HEK293 (cell line): ENCODE results near the gene FBXO36.

Experiments
- CTCF ChIA-PET: fragments of 350-600 bp; formaldehyde crosslinking; extraction: SDS; loops from one replicate; lab custom pipeline; 2021; ENCODE audit warnings: antibody characterized with exemption; lab: Yijun Ruan, JAX
- POLR2A ChIA-PET: fragments of 300-600 bp; formaldehyde crosslinking; extraction: SDS; loops from one replicate; lab custom pipeline; 2020; ENCODE audit warnings: antibody characterized with exemption, inconsistent platforms; lab: Yijun Ruan, JAX
- H3K27ac ChIP-seq: fragments of 200-500 bp; sonication (Bioruptor generic); 2 replicates; pipeline ENCODE4 v1.5.1; 2014; ENCODE audit warnings: low read depth, low read length, control low read depth, inconsistent platforms; ENCODE audit errors: extremely low read depth
- H3K36me3 ChIP-seq, 2 experiments: fragments of 200-500 bp in 1 of 2; sonication (Bioruptor generic) in 1 of 2; 1 replicate in 1 of 2; 2 replicates in 1 of 2; pipeline ENCODE4 v1.5.1; 2014 to 2017; ENCODE audit warnings: inconsistent platforms in 2 of 2, low read length in 2 of 2; ENCODE audit not compliant: control insufficient read depth in 2 of 2, insufficient read depth in 1 of 2
- H3K4me1 ChIP-seq: fragments of 200-500 bp; sonication (Bioruptor generic); 2 replicates; pipeline ENCODE4 v1.5.1; 2014; ENCODE audit warnings: mild to moderate bottlenecking, low read length, inconsistent platforms; ENCODE audit not compliant: control insufficient read depth, insufficient read depth
- H3K4me3 ChIP-seq: 2 replicates; pipeline ENCODE4 v1.5.1; 2011; ENCODE audit warnings: low read depth, mild to moderate bottlenecking, control low read depth, low read length, moderate library complexity
- H3K9me3 ChIP-seq: fragments of 200-500 bp; sonication (Bioruptor generic); 2 replicates; pipeline ENCODE4 v1.5.1; 2014; ENCODE audit warnings: low read depth, low read length, inconsistent platforms; ENCODE audit not compliant: control insufficient read depth, insufficient read depth
- GLIS2 ChIP-seq: fragments of 450-650 bp; formaldehyde crosslinking; IDR thresholded peaks from 2 replicates; pipeline ENCODE4 v1.5.1; 2016; ENCODE audit warnings: missing biosample characterization, missing genetic modification characterization
- HOXC10 ChIP-seq: sonication (generic); formaldehyde crosslinking; IDR thresholded peaks from 2 replicates; pipeline ENCODE4 v1.8.1; 2023; ENCODE audit warnings: mild to moderate bottlenecking, missing genetic modification reagents
- HOXD13 ChIP-seq: sonication (generic); formaldehyde crosslinking; IDR thresholded peaks from 2 replicates; pipeline ENCODE4 v1.8.0; 2022; ENCODE audit warnings: missing genetic modification reagents, borderline replicate concordance
- KLF9 ChIP-seq: fragments of 450-650 bp; formaldehyde crosslinking; IDR thresholded peaks from 2 replicates; pipeline ENCODE4 v1.5.1; 2016; ENCODE audit warnings: missing biosample characterization, missing genetic modification characterization, low read depth
- MEIS1 ChIP-seq: sonication (generic); formaldehyde crosslinking; IDR thresholded peaks from 2 replicates; pipeline ENCODE4 v1.8.1; 2022; ENCODE audit warnings: missing genetic modification reagents, mild to moderate bottlenecking, borderline replicate concordance
- SETDB1 ChIP-seq: IDR thresholded peaks from one replicate; pipeline ENCODE4 v1.6.1; 2017; ENCODE audit warnings: mild to moderate bottlenecking, low read length, moderate library complexity, mixed read lengths; ENCODE audit not compliant: insufficient read length
- ZBTB48 ChIP-seq: fragments of 450-650 bp; formaldehyde crosslinking; IDR thresholded peaks from 2 replicates; pipeline ENCODE4 v1.5.1; 2016; ENCODE audit warnings: missing biosample characterization, missing genetic modification characterization
- ZFP37 ChIP-seq: fragments of 450-650 bp; formaldehyde crosslinking; IDR thresholded peaks from 2 replicates; pipeline ENCODE4 v1.5.1; 2016; ENCODE audit warnings: missing biosample characterization, missing genetic modification characterization
- ZNF133 ChIP-seq: fragments of 450-650 bp; formaldehyde crosslinking; IDR thresholded peaks from 2 replicates; pipeline ENCODE4 v1.5.1; 2016; ENCODE audit warnings: missing biosample characterization, missing genetic modification characterization
- ZNF140 ChIP-seq: fragments of 450-650 bp; formaldehyde crosslinking; IDR thresholded peaks from 2 replicates; pipeline ENCODE4 v1.5.1; 2016; ENCODE audit warnings: missing biosample characterization, missing genetic modification characterization
- ZNF155 ChIP-seq: fragments of 450-650 bp; formaldehyde crosslinking; IDR thresholded peaks from 2 replicates; pipeline ENCODE4 v1.5.1; 2016; ENCODE audit warnings: missing biosample characterization, missing genetic modification characterization
- ZNF202 ChIP-seq: fragments of 450-650 bp; formaldehyde crosslinking; IDR thresholded peaks from 2 replicates; pipeline ENCODE4 v1.5.1; 2016; ENCODE audit warnings: missing biosample characterization, missing genetic modification characterization, borderline replicate concordance
- ZNF24 ChIP-seq: fragments of 450-650 bp; formaldehyde crosslinking; IDR thresholded peaks from 2 replicates; pipeline ENCODE4 v1.5.1; 2016; ENCODE audit warnings: missing biosample characterization, missing genetic modification characterization
- ZNF37A ChIP-seq: fragments of 450-650 bp; IDR thresholded peaks from 2 replicates; pipeline ENCODE4 v1.5.1; 2018; ENCODE audit warnings: missing biosample characterization, missing genetic modification characterization
- ZNF501 ChIP-seq: fragments of 450-650 bp; formaldehyde crosslinking; IDR thresholded peaks from 2 replicates; pipeline ENCODE4 v1.5.1; 2016; ENCODE audit warnings: missing biosample characterization, missing genetic modification characterization
- ZNF521 ChIP-seq: fragments of 450-650 bp; formaldehyde crosslinking; IDR thresholded peaks from 2 replicates; pipeline ENCODE4 v1.5.1; 2017; ENCODE audit warnings: missing biosample characterization, mild to moderate bottlenecking, missing genetic modification characterization
- ZNF585B ChIP-seq: fragments of 450-650 bp; formaldehyde crosslinking; IDR thresholded peaks from 2 replicates; pipeline ENCODE4 v1.5.1; 2016; ENCODE audit warnings: missing biosample characterization, missing genetic modification characterization
- ZNF660 ChIP-seq: fragments of 450-650 bp; IDR thresholded peaks from 2 replicates; pipeline ENCODE4 v1.5.1; 2018; ENCODE audit warnings: missing biosample characterization, mild to moderate bottlenecking, missing genetic modification characterization
- ZNF701 ChIP-seq: fragments of 450-650 bp; formaldehyde crosslinking; IDR thresholded peaks from 2 replicates; pipeline ENCODE4 v1.5.1; 2016; ENCODE audit warnings: missing biosample characterization, missing genetic modification characterization
- ZNF792 ChIP-seq: fragments of 450-650 bp; formaldehyde crosslinking; IDR thresholded peaks from 2 replicates; pipeline ENCODE4 v1.5.1; 2016; ENCODE audit warnings: missing biosample characterization, missing genetic modification characterization
- ZSCAN23 ChIP-seq: fragments of 450-650 bp; formaldehyde crosslinking; IDR thresholded peaks from 2 replicates; pipeline ENCODE4 v1.5.1; 2016; ENCODE audit warnings: missing biosample characterization, missing genetic modification characterization
- TF ChIP-seq, protein P1 (sequence below): fragments of 450-650 bp; formaldehyde crosslinking; IDR thresholded peaks from 2 replicates; pipeline ENCODE4 v1.5.0; 2017; ENCODE audit warnings: missing biosample characterization, missing genetic modification characterization, borderline replicate concordance
- TF ChIP-seq, protein P2 (sequence below): fragments of 450-650 bp; formaldehyde crosslinking; IDR thresholded peaks from 2 replicates; pipeline ENCODE4 v1.5.1; 2017; ENCODE audit warnings: missing biosample characterization, missing genetic modification characterization
- TF ChIP-seq, protein P3 (sequence below): fragments of 450-650 bp; formaldehyde crosslinking; IDR thresholded peaks from 2 replicates; pipeline ENCODE4 v1.5.1; 2016; ENCODE audit warnings: missing biosample characterization, missing genetic modification characterization

The FBXO36 gene

DNA sequence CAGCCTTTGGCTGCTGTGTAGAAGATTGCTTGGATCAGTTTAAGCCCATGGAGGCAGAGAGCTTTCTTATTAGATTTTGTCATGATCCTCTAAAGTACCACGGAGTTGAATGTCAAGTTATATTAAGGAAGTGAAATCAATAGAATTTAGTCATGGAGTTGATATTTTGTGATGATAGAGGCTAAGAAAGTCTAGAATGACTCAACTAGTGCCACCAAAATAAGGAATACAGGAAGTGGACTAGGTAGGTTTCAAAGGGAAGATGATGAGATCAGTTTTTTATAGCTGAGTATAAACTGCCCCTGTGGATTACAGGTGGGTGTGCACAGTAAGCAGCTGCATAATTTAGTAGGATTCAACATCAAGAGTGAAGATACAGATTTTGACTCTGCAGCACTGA, 25.2 kb downstream of the FBXO36 start (continued):
- TF ChIP-seq ZNF792 (no peak), ZNF202 (tag by site-specific recombination) (no peak)

DNA sequence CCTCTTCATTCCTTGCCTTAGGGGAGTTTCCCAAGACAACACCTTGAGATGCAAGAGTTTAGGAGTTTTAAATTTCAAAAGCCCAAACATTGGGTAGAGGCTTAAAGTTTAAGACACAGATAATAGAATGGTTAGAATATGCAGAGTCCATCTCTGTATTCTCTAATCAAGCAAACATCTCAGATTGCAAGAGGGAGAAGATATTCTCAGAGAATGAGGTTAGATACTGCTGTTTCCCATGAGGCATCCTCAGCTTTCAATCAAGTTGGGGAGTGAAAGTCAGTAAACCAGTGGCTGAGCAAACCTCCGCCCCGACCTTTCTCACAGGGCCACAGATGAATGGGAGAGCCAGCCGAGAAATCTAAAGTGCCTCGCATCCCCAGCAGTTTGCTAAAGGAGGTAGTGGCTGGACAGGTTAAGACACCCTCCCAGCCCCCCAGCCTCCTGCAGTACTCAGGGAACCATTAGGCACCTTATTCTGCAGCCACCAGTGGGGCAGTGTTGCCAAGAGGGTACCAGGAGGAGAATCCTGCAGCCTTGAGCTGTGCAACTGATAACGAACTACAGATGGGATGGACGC, 30.0 kb downstream of the FBXO36 start:
- TF ChIP-seq ZNF701 (tag by site-specific recombination) (no peak), KLF9 (no peak), ZNF660 (tag by site-specific recombination) (no peak), ZNF24 (tag by site-specific recombination) (no peak)
- Histone ChIP-seq H3K4me1 (no peaks in the 10 kb centered on the region), H3K4me3 (no peak overlapping the region), H3K36me3 (no peaks in the 10 kb centered on the region), H3K9me3 (no peaks in the 10 kb centered on the region), H3K27ac (no peak overlapping the region)
- POLR2A ChIA-PET = no interaction called here
- CTCF ChIA-PET = no interaction called here

DNA sequence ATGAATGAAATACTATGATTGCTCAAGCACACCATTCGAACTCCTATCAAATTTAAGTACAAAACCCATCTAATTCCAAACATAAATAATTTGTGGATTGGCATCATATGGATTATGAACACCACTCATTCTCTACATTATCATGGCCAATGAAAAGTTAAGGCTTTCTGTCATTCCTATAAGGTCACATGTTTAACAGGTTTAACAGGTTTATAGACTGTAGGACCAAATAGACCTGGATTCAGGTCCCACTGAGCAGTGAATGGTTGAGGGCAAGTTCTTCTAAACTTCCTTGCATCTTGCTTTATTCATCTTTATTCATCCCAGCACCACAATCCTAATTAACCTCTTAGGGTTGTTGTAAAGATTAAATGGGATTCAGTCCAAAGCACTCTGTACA, 33.4 kb downstream of the FBXO36 start:
- POLR2A ChIA-PET = no interaction called here
- Histone ChIP-seq H3K9me3 (no peaks in the 10 kb centered on the region), H3K4me3 (no peak overlapping the region), H3K4me1 (no peaks in the 10 kb centered on the region), H3K27ac (no peak overlapping the region), H3K36me3 (no peaks in the 10 kb centered on the region)
- CTCF ChIA-PET = no interaction called here
- TF ChIP-seq ZFP37 = no peak
- TF ChIP-seq, protein P1, sequence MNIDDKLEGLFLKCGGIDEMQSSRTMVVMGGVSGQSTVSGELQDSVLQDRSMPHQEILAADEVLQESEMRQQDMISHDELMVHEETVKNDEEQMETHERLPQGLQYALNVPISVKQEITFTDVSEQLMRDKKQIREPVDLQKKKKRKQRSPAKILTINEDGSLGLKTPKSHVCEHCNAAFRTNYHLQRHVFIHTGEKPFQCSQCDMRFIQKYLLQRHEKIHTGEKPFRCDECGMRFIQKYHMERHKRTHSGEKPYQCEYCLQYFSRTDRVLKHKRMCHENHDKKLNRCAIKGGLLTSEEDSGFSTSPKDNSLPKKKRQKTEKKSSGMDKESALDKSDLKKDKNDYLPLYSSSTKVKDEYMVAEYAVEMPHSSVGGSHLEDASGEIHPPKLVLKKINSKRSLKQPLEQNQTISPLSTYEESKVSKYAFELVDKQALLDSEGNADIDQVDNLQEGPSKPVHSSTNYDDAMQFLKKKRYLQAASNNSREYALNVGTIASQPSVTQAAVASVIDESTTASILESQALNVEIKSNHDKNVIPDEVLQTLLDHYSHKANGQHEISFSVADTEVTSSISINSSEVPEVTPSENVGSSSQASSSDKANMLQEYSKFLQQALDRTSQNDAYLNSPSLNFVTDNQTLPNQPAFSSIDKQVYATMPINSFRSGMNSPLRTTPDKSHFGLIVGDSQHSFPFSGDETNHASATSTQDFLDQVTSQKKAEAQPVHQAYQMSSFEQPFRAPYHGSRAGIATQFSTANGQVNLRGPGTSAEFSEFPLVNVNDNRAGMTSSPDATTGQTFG (tag by site-specific recombination) = no peak
- TF ChIP-seq GLIS2 = no peak
- no peak for TF ChIP-seq ZNF585B (tag by site-specific recombination)
- TF ChIP-seq ZNF521 (tag by site-specific recombination) = no peak
- no peak for TF ChIP-seq ZNF140 (tag by site-specific recombination)
- TF ChIP-seq, protein P2, sequence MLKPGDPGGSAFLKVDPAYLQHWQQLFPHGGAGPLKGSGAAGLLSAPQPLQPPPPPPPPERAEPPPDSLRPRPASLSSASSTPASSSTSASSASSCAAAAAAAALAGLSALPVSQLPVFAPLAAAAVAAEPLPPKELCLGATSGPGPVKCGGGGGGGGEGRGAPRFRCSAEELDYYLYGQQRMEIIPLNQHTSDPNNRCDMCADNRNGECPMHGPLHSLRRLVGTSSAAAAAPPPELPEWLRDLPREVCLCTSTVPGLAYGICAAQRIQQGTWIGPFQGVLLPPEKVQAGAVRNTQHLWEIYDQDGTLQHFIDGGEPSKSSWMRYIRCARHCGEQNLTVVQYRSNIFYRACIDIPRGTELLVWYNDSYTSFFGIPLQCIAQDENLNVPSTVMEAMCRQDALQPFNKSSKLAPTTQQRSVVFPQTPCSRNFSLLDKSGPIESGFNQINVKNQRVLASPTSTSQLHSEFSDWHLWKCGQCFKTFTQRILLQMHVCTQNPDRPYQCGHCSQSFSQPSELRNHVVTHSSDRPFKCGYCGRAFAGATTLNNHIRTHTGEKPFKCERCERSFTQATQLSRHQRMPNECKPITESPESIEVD (tag by site-specific recombination) = no peak
- TF ChIP-seq ZSCAN23 = no peak
- no peak for TF ChIP-seq MEIS1 (CRISPR knock-in tag)
- no peak for TF ChIP-seq ZBTB48 (tag by site-specific recombination)
- no peak for TF ChIP-seq SETDB1
- TF ChIP-seq ZNF37A (tag by site-specific recombination) = no peak
- TF ChIP-seq HOXD13 (CRISPR knock-in tag) = no peak
- TF ChIP-seq ZNF155 (tag by site-specific recombination) = no peak
- no peak for TF ChIP-seq HOXC10 (CRISPR knock-in tag)
- no peak for TF ChIP-seq ZNF501 (tag by site-specific recombination)
- TF ChIP-seq, protein P3, sequence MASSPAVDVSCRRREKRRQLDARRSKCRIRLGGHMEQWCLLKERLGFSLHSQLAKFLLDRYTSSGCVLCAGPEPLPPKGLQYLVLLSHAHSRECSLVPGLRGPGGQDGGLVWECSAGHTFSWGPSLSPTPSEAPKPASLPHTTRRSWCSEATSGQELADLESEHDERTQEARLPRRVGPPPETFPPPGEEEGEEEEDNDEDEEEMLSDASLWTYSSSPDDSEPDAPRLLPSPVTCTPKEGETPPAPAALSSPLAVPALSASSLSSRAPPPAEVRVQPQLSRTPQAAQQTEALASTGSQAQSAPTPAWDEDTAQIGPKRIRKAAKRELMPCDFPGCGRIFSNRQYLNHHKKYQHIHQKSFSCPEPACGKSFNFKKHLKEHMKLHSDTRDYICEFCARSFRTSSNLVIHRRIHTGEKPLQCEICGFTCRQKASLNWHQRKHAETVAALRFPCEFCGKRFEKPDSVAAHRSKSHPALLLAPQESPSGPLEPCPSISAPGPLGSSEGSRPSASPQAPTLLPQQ (tag by site-specific recombination) = no peak
- TF ChIP-seq ZNF133 (tag by site-specific recombination) = no peak
